HEK293 (cell line): ENCODE measurements around the gene S100G.

Source experiments
- CTCF ChIA-PET: fragments of 350-600 bp; formaldehyde crosslinking; extraction: SDS; loops from one replicate; lab custom pipeline; 2021; ENCODE audit warnings: antibody characterized with exemption; lab: Yijun Ruan, JAX
- POLR2A ChIA-PET: fragments of 300-600 bp; formaldehyde crosslinking; extraction: SDS; loops from one replicate; lab custom pipeline; 2020; ENCODE audit warnings: antibody characterized with exemption, inconsistent platforms; lab: Yijun Ruan, JAX
- H3K27ac ChIP-seq: fragments of 200-500 bp; sonication (Bioruptor generic); 2 replicates; pipeline ENCODE4 v1.5.1; 2014; ENCODE audit warnings: low read depth, low read length, control low read depth, inconsistent platforms; ENCODE audit errors: extremely low read depth
- H3K36me3 ChIP-seq, 2 experiments: fragments of 200-500 bp in 1 of 2; sonication (Bioruptor generic) in 1 of 2; 1 replicate in 1 of 2; 2 replicates in 1 of 2; pipeline ENCODE4 v1.5.1; 2014 to 2017; ENCODE audit warnings: inconsistent platforms in 2 of 2, low read length in 2 of 2; ENCODE audit not compliant: control insufficient read depth in 2 of 2, insufficient read depth in 1 of 2
- H3K4me1 ChIP-seq: fragments of 200-500 bp; sonication (Bioruptor generic); 2 replicates; pipeline ENCODE4 v1.5.1; 2014; ENCODE audit warnings: mild to moderate bottlenecking, low read length, inconsistent platforms; ENCODE audit not compliant: control insufficient read depth, insufficient read depth
- H3K4me3 ChIP-seq: 2 replicates; pipeline ENCODE4 v1.5.1; 2011; ENCODE audit warnings: low read depth, mild to moderate bottlenecking, control low read depth, low read length, moderate library complexity
- H3K9me3 ChIP-seq: fragments of 200-500 bp; sonication (Bioruptor generic); 2 replicates; pipeline ENCODE4 v1.5.1; 2014; ENCODE audit warnings: low read depth, low read length, inconsistent platforms; ENCODE audit not compliant: control insufficient read depth, insufficient read depth
- ELK4 ChIP-seq: IDR thresholded peaks from 2 replicates; pipeline ENCODE4 v1.6.1; 2011; ENCODE audit warnings: mild to moderate bottlenecking, low read depth, low read length, borderline replicate concordance
- HIC1 ChIP-seq: fragments of 450-650 bp; formaldehyde crosslinking; IDR thresholded peaks from 2 replicates; pipeline ENCODE4 v1.5.1; 2016; ENCODE audit warnings: missing biosample characterization, missing genetic modification characterization
- HOXD13 ChIP-seq: sonication (generic); formaldehyde crosslinking; IDR thresholded peaks from 2 replicates; pipeline ENCODE4 v1.8.0; 2022; ENCODE audit warnings: missing genetic modification reagents, borderline replicate concordance
- KLF1 ChIP-seq: fragments of 450-650 bp; formaldehyde crosslinking; IDR thresholded peaks from 2 replicates; pipeline ENCODE4 v1.5.1; 2016; ENCODE audit warnings: missing biosample characterization, missing genetic modification characterization
- MZF1 ChIP-seq: fragments of 450-650 bp; formaldehyde crosslinking; IDR thresholded peaks from 2 replicates; pipeline ENCODE4 v1.5.1; 2017; ENCODE audit warnings: missing biosample characterization, missing genetic modification characterization, borderline replicate concordance
- PRDM4 ChIP-seq: fragments of 450-650 bp; formaldehyde crosslinking; IDR thresholded peaks from 2 replicates; pipeline ENCODE4 v1.5.1; 2017; ENCODE audit warnings: missing biosample characterization, missing genetic modification characterization
- YY1 ChIP-seq: fragments of 450-650 bp; formaldehyde crosslinking; IDR thresholded peaks from 2 replicates; pipeline ENCODE4 v1.5.1; 2018; ENCODE audit warnings: missing biosample characterization, missing genetic modification characterization
- ZEB2 ChIP-seq: fragments of 450-650 bp; formaldehyde crosslinking; IDR thresholded peaks from 2 replicates; pipeline ENCODE4 v1.5.1; 2016; ENCODE audit warnings: missing biosample characterization, missing genetic modification characterization
- ZNF169 ChIP-seq: fragments of 450-650 bp; formaldehyde crosslinking; IDR thresholded peaks from 2 replicates; pipeline ENCODE4 v1.5.1; 2016; ENCODE audit warnings: missing biosample characterization, missing genetic modification characterization
- ZNF311 ChIP-seq: fragments of 450-650 bp; formaldehyde crosslinking; IDR thresholded peaks from 2 replicates; pipeline ENCODE4 v1.5.1; 2017; ENCODE audit warnings: missing biosample characterization, missing genetic modification characterization, borderline replicate concordance
- ZNF362 ChIP-seq: fragments of 450-650 bp; formaldehyde crosslinking; IDR thresholded peaks from 2 replicates; pipeline ENCODE4 v1.5.1; 2016; ENCODE audit warnings: missing biosample characterization, missing genetic modification characterization
- ZNF404 ChIP-seq: fragments of 450-650 bp; formaldehyde crosslinking; IDR thresholded peaks from 2 replicates; pipeline ENCODE4 v1.5.1; 2017; ENCODE audit warnings: missing biosample characterization, missing genetic modification characterization
- ZNF48 ChIP-seq: fragments of 450-650 bp; formaldehyde crosslinking; IDR thresholded peaks from 2 replicates; pipeline ENCODE4 v1.5.1; 2016; ENCODE audit warnings: missing biosample characterization, missing genetic modification characterization
- ZNF501 ChIP-seq: fragments of 450-650 bp; formaldehyde crosslinking; IDR thresholded peaks from 2 replicates; pipeline ENCODE4 v1.5.1; 2016; ENCODE audit warnings: missing biosample characterization, missing genetic modification characterization
- ZNF514 ChIP-seq: fragments of 450-650 bp; formaldehyde crosslinking; IDR thresholded peaks from 2 replicates; pipeline ENCODE4 v1.5.1; 2016; ENCODE audit warnings: missing biosample characterization, missing genetic modification characterization
- ZNF549 ChIP-seq: fragments of 450-650 bp; IDR thresholded peaks from 2 replicates; pipeline ENCODE4 v1.5.1; 2018; ENCODE audit warnings: missing biosample characterization, missing genetic modification characterization, mild to moderate bottlenecking, inconsistent platforms, moderate library complexity
- ZNF555 ChIP-seq: fragments of 450-650 bp; formaldehyde crosslinking; conservative IDR thresholded peaks from 2 replicates; pipeline ENCODE4 v1.5.1; 2017; ENCODE audit warnings: missing biosample characterization, mild to moderate bottlenecking, missing genetic modification characterization, inconsistent platforms
- ZNF776 ChIP-seq: fragments of 450-650 bp; formaldehyde crosslinking; IDR thresholded peaks from 2 replicates; pipeline ENCODE4 v1.5.0; 2017; ENCODE audit warnings: missing biosample characterization, missing genetic modification characterization, borderline replicate concordance
- ZSCAN30 ChIP-seq: fragments of 450-650 bp; IDR thresholded peaks from 2 replicates; pipeline ENCODE4 v1.5.1; 2018; ENCODE audit warnings: missing biosample characterization, mild to moderate bottlenecking, missing genetic modification characterization, moderate library complexity
- TF ChIP-seq, protein P1 (sequence below): fragments of 450-650 bp; formaldehyde crosslinking; IDR thresholded peaks from 2 replicates; pipeline ENCODE4 v1.5.1; 2016; ENCODE audit warnings: missing biosample characterization, missing genetic modification characterization

The S100G gene

DNA sequence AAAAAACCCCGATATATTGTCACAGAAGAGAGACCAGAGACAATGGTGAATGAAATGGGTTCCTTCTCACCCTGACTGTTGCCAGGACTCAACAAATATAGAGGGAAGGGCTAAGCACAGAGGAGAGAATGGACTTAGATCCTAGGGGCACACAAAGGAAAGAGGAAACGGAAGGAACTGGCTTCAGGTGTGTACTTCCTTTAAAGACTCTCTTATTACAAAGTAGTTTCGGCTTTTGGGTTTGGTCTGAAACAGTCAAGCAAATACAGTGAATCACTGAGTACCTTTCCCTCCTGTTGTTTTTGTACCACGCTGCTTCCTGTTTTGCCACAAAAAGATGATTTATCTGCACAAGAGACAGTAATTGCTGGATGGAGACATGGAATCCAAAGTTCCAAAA, 46.1 kb upstream of the S100G start:
- H3K4me3 ChIP-seq = no peak overlapping the region
- peaks cover 0 to 15% of the 10 kb centered on the region in 2 experiments; a peak in 2 of 3 replicates for H3K36me3 ChIP-seq
- H3K4me1 ChIP-seq = no peaks in the 10 kb centered on the region
- POLR2A ChIA-PET = no interaction called here
- CTCF ChIA-PET = no interaction called here
- no peak overlapping the region for H3K27ac ChIP-seq
- H3K9me3 ChIP-seq = no peaks in the 10 kb centered on the region
- TF ChIP-seq ZNF362 (tag by site-specific recombination) (no peak), ZNF501 (tag by site-specific recombination) (no peak), ZNF514 (no peak)
- TF ChIP-seq, protein P1, sequence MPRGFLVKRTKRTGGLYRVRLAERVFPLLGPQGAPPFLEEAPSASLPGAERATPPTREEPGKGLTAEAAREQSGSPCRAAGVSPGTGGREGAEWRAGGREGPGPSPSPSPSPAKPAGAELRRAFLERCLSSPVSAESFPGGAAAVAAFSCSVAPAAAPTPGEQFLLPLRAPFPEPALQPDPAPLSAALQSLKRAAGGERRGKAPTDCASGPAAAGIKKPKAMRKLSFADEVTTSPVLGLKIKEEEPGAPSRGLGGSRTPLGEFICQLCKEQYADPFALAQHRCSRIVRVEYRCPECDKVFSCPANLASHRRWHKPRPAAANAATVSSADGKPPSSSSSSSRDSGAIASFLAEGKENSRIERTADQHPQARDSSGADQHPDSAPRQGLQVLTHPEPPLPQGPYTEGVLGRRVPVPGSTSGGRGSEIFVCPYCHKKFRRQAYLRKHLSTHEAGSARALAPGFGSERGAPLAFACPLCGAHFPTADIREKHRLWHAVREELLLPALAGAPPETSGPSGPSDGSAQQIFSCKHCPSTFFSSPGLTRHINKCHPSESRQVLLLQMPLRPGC (tag by site-specific recombination) = no peak

- ChIA-PET CTCF (no interaction called here), POLR2A (no interaction called here)
- TF ChIP-seq ZNF169 (tag by site-specific recombination) (no peak), HOXD13 (CRISPR knock-in tag) (no peak), ZSCAN30 (no peak), ZNF404 (tag by site-specific recombination) (no peak), PRDM4 (tag by site-specific recombination) (no peak), ZEB2 (tag by site-specific recombination) (no peak), YY1 (tag by site-specific recombination) (no peak), ZNF555 (no peak), ZNF776 (tag by site-specific recombination) (no peak), ZNF362 (tag by site-specific recombination) (no peak), ELK4 (no peak), KLF1 (tag by site-specific recombination) (no peak), ZNF311 (tag by site-specific recombination) (no peak), HIC1 (no peak), ZNF549 (tag by site-specific recombination) (no peak), MZF1 (tag by site-specific recombination) (no peak), ZNF48 (tag by site-specific recombination) (no peak)
- Histone ChIP-seq H3K36me3 (peaks cover 0 to 15% of the 10 kb centered on the region in 2 experiments; a peak in 2 of 3 replicates), H3K4me3 (no peak overlapping the region), H3K9me3 (no peaks in the 10 kb centered on the region), H3K27ac (no peak overlapping the region), H3K4me1 (no peaks in the 10 kb centered on the region)
Observed at GRCh38 chrX:16604337-16604736, 45.6 kb upstream of the S100G start.
